A673 (cell line): ENCODE data around the gene IRX1. TPM values are rescaled to one million over a fixed set of nuclear protein-coding genes. Genes with fewer than 3 reads are reported as not detected.

Experiments used
- BruUV-seq: library from RNA; stranded (reverse); fragments of 400-500 nt; replicated peaks from 2 replicates; lab custom pipeline; 2021; lab: Mats Ljungman, UMichigan
- CTCF ChIA-PET: fragments of 300-600 bp; sonication (Branson Sonifier 250); formaldehyde crosslinking; loops from one replicate; lab custom pipeline; 2022; ENCODE audit warnings: antibody characterized with exemption; lab: Charles Lee
- POLR2A ChIA-PET: fragments of 300-600 bp; sonication (Branson Sonifier 250); formaldehyde crosslinking; loops from one replicate; lab custom pipeline; 2022; ENCODE audit warnings: antibody characterized with exemption; ENCODE audit not compliant: low non-redundant PET; lab: Charles Lee
- DNase-seq: peaks from one replicate; pipeline ENCODE4 v3.0.0-alpha.2; 2015; ENCODE audit warnings: low spot score
- H3K27ac ChIP-seq: fragments of 200-600 bp; sonication (generic); 2 replicates; pipeline ENCODE4 v1.5.1; 2016; ENCODE audit warnings: mixed run types, low read depth, mild to moderate bottlenecking, mixed read lengths, antibody characterized with exemption, low read length; ENCODE audit not compliant: poor library complexity, severe bottlenecking
- H3K27me3 ChIP-seq: fragments of 200-600 bp; sonication (generic); replicated peaks from 2 replicates; pipeline ENCODE4 v1.6.1; 2017; ENCODE audit warnings: mixed run types, low read depth, mild to moderate bottlenecking, mixed read lengths, antibody characterized with exemption, low read length; ENCODE audit not compliant: insufficient read depth, poor library complexity
- H3K36me3 ChIP-seq: fragments of 200-600 bp; sonication (generic); 2 replicates; pipeline ENCODE4 v1.6.1; 2016; ENCODE audit warnings: mixed run types, mild to moderate bottlenecking, mixed read lengths, antibody characterized with exemption, low read length; ENCODE audit not compliant: insufficient read depth, poor library complexity, severe bottlenecking
- H3K4me1 ChIP-seq: fragments of 200-600 bp; sonication (generic); 2 replicates; pipeline ENCODE4 v1.6.1; 2017; ENCODE audit warnings: mixed run types, mild to moderate bottlenecking, mixed read lengths, antibody characterized with exemption, low read length; ENCODE audit not compliant: insufficient read depth, poor library complexity, severe bottlenecking
- H3K4me3 ChIP-seq: fragments of 200-600 bp; sonication (generic); 2 replicates; pipeline ENCODE4 v1.5.1; 2016; ENCODE audit warnings: low read depth, mixed run types, mild to moderate bottlenecking, mixed read lengths, low read length; ENCODE audit not compliant: poor library complexity, severe bottlenecking
- H3K9me3 ChIP-seq: fragments of 200-600 bp; sonication (generic); 2 replicates; pipeline ENCODE4 v1.6.1; 2016; ENCODE audit warnings: mixed run types, low read depth, mild to moderate bottlenecking, mixed read lengths, antibody characterized with exemption, low read length; ENCODE audit not compliant: poor library complexity, severe bottlenecking
- EZH2 ChIP-seq: fragments of 200-600 bp; sonication (generic); IDR thresholded peaks from 2 replicates; pipeline ENCODE4 v1.6.1; 2017; ENCODE audit warnings: borderline replicate concordance, low read depth, mild to moderate bottlenecking, mixed read lengths, antibody characterized with exemption, low read length; ENCODE audit not compliant: poor library complexity, severe bottlenecking
- intact Hi-C: fragments of 100-400 bp; cut with micrococcal nuclease; formaldehyde crosslinking; loops from one replicate; pipeline ENCODE4 v1.10.0; 2022; ENCODE audit not compliant: unreplicated experiment
- total RNA-seq: library from RNA; stranded (reverse); gene quantifications from 2 replicates; pipeline ENCODE4 v1.2.3, GENCODE V29; 2021
- TF ChIP-seq, protein P1 (sequence below): fragments of 300-800, 200-600 bp; sonication (generic); conservative IDR thresholded peaks from 2 replicates; pipeline ENCODE4 v1.5.1; 2017; ENCODE audit warnings: low read depth, mild to moderate bottlenecking, antibody characterized with exemption, low read length, moderate library complexity, mixed read lengths

IRX1 gene
- total RNA-seq, 1 experiment from 2014 or later = not detected

DNA sequence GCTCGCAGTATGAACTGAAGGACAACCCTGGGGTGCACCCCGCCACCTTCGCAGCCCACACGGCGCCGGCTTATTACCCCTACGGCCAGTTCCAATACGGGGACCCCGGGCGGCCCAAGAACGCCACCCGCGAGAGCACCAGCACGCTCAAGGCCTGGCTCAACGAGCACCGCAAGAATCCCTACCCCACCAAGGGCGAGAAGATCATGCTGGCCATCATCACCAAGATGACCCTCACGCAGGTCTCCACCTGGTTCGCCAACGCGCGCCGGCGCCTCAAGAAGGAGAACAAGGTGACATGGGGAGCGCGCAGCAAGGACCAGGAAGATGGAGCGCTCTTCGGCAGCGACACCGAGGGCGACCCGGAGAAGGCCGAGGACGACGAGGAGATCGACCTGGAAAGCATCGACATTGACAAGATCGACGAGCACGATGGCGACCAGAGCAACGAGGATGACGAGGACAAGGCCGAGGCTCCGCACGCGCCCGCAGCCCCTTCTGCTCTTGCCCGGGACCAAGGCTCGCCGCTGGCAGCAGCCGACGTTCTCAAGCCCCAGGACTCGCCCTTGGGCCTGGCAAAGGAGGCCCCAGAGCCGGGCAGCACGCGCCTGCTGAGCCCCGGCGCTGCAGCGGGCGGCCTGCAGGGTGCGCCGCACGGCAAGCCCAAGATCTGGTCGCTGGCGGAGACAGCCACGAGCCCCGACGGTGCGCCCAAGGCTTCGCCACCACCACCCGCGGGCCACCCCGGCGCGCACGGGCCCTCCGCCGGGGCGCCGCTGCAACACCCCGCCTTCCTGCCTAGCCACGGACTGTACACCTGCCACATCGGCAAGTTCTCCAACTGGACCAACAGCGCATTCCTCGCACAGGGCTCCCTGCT lies 3.8 kb downstream of the IRX1 start:
- no peaks in the 10 kb centered on the region for H3K4me1 ChIP-seq
- DNase-seq = no peak
- TF ChIP-seq, protein P1, sequence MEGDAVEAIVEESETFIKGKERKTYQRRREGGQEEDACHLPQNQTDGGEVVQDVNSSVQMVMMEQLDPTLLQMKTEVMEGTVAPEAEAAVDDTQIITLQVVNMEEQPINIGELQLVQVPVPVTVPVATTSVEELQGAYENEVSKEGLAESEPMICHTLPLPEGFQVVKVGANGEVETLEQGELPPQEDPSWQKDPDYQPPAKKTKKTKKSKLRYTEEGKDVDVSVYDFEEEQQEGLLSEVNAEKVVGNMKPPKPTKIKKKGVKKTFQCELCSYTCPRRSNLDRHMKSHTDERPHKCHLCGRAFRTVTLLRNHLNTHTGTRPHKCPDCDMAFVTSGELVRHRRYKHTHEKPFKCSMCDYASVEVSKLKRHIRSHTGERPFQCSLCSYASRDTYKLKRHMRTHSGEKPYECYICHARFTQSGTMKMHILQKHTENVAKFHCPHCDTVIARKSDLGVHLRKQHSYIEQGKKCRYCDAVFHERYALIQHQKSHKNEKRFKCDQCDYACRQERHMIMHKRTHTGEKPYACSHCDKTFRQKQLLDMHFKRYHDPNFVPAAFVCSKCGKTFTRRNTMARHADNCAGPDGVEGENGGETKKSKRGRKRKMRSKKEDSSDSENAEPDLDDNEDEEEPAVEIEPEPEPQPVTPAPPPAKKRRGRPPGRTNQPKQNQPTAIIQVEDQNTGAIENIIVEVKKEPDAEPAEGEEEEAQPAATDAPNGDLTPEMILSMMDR = no peak
- TF ChIP-seq EZH2 = no peak
- H3K27me3 ChIP-seq = no peaks in the 10 kb centered on the region
- H3K27ac ChIP-seq = no peak overlapping the region
- H3K9me3 ChIP-seq = peaks cover 16% of the 10 kb centered on the region
- POLR2A ChIA-PET = no interaction called here
- no peaks in the 10 kb centered on the region for H3K36me3 ChIP-seq
- no TSS peak for BruUV-seq
- intact Hi-C loops = no loop called here
- H3K4me3 ChIP-seq = no peak overlapping the region
- CTCF ChIA-PET = no interaction called here

DNA sequence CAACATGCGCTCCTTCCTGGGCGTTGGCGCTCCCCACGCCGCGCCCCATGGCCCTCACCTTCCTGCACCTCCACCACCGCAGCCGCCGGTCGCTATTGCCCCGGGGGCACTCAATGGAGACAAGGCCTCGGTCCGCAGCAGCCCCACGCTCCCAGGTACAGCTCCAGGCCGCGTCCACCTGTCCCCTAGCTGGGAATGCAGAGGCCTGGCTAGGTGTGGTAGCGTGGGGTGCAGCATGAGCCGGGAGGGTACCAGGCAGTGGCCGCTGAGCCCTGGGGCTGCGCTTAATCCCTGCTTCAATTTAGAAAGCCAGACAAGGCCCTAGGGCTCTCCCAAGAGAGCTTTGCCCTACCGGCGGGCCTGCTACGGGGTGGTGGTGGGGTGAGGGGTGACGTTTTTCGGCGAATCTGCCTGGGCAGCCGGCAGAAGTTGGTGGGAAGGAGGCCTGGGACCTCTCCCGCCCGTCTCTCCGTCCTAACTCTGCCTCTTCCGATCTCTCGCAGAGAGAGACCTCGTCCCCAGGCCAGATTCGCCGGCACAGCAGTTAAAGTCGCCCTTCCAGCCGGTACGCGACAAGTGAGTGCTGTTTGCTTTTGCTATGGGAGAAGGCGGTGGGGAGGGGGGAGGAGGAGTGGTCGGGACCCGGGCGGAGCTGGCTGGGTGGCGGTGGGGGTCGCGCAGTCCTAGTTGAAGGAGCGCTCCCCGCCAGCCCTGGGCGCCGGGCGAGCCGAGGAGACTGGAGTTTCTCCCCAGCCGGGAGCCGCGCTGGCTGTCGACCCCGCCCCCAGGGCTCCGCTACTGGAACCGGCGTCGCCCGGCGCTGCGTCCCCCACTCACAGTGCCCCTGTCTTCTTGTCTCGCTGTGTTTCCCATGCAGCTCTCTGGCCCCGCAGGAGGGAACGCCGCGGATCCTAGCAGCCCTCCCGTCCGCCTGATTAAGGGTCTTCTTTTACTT lies 4.8 kb downstream of the IRX1 start:
- peaks cover 13% of the 10 kb centered on the region for H3K9me3 ChIP-seq
- H3K27me3 ChIP-seq = no peaks in the 10 kb centered on the region
- intact Hi-C loops = no loop called here
- CTCF ChIA-PET = no interaction called here
- no peak overlapping the region for H3K27ac ChIP-seq
- BruUV-seq = no TSS peak
- H3K4me1 ChIP-seq = no peaks in the 10 kb centered on the region
- POLR2A ChIA-PET = no interaction called here
- no peak overlapping the region for H3K4me3 ChIP-seq
- TF ChIP-seq EZH2 = no peak
- TF ChIP-seq, protein P1 = no peak
- DNase-seq = no peak
- no peaks in the 10 kb centered on the region for H3K36me3 ChIP-seq

DNA sequence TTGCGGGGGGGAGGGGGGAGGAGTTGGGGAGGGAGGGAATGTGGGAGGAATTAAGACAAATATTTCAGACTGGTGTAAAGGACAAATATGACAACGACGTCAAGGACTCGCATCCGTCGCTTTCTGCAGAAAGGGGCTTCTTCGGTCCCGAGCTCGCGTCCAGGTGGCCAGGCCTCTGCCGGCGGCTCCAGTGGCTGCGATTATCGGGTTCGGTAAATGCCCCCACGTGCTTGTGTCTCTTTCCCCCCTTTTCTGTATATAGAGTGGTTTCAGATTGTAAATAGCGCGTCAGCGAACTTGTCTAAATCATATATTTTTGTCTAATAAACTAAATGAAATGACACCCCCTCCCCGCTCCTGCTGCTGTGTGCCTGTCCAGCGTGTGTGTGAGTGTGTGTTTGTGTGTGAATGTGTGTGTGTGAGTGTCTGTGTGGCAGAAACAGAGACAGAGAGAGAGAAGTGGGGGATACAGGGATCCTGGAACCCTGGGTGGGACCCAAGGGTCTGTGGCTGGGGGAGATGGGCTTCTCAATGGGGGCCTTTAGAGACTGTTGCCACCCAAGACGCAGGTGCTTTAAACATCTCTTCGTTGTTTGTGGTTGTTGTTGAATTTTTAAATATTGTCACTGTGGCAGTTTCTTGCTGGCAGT lies 5.6 kb downstream of the IRX1 start:
- ChIA-PET CTCF (no interaction called here), POLR2A (no interaction called here)
- no peaks in the 10 kb centered on the region for H3K36me3 ChIP-seq
- H3K27ac ChIP-seq = no peak overlapping the region
- peaks cover 15% of the 10 kb centered on the region for H3K9me3 ChIP-seq
- H3K4me3 ChIP-seq = no peak overlapping the region
- no TSS peak for BruUV-seq
- TF ChIP-seq, protein P1 = no peak
- TF ChIP-seq EZH2 = no peak
- no peaks in the 10 kb centered on the region for H3K27me3 ChIP-seq
- intact Hi-C loops = no loop called here
- no peaks in the 10 kb centered on the region for H3K4me1 ChIP-seq
- DNase-seq = no peak
